HEK293T (cell line): Measurements from ENCODE around the gene HACD2.

ENCODE experiments used
- NFRKB ChIP-seq: fragments of 450-650 bp; IDR thresholded peaks from 2 replicates; pipeline ENCODE4 v1.6.1; 2016; ENCODE audit warnings: mild to moderate bottlenecking, moderate library complexity
- PKNOX1 ChIP-seq: fragments of 450-650 bp; IDR thresholded peaks from 2 replicates; pipeline ENCODE4 v1.6.1; 2016
- SUZ12 ChIP-seq: fragments of 450-650 bp; IDR thresholded peaks from 2 replicates; pipeline ENCODE4 v1.6.1; 2016; ENCODE audit warnings: mild to moderate bottlenecking

DNA sequence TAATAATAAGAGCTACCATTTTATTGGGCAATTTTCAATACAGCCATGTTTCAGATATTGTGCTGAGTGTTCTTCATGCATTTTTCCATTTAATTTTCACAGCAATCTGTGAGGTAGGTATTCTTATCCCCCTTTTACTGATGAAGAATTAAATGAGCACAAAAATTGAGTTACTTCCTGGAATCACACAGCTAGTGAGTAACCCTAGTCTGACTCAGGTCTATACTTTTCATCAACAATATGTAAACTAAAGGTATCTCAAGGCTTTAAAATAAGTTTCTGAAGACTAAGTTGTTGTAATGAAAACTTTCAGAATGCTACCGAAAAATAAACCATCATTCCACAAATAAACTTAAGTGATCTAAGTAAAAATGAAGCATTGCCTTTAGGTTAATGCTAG is 22.3 kb downstream of the HACD2 start:
- TF ChIP-seq NFRKB (no peak), SUZ12 (no peak), PKNOX1 (no peak)
